Activated T-cell treated with anti-CD3 and anti-CD28 coated beads, Interleukin-2, amount 50 U/mL, for 24 hours (primary cell): ENCODE measurements around the gene SPAG16.
"Not testable (repeated sequence)": the region's sequence is repeated elsewhere in the genome, so short reads cannot be mapped to it uniquely, and the experiment has no call there.

Experiments
- DNase-seq: peaks from one replicate; pipeline ENCODE4 v3.0.0-alpha.2; 2020
- H3K27ac Mint-ChIP-seq: 2 replicates; pipeline ENCODE4 v1.8.0; 2020; ENCODE audit warnings: mild to moderate bottlenecking, mixed read lengths
- H3K27me3 Mint-ChIP-seq: 2 replicates; pipeline ENCODE4 v1.8.0; 2020; ENCODE audit warnings: mixed read lengths
- H3K36me3 Mint-ChIP-seq: 2 replicates; pipeline ENCODE4 v1.8.0; 2020; ENCODE audit warnings: low read depth, mixed read lengths
- H3K4me1 Mint-ChIP-seq: 2 replicates; pipeline ENCODE4 v1.8.0; 2020; ENCODE audit warnings: low read depth, mixed read lengths
- H3K4me3 Mint-ChIP-seq: 2 replicates; pipeline ENCODE4 v1.8.0; 2020; ENCODE audit warnings: mild to moderate bottlenecking, moderate library complexity, mixed read lengths
- H3K9me3 Mint-ChIP-seq: 2 replicates; pipeline ENCODE4 v1.8.0; 2020; ENCODE audit warnings: mixed read lengths

The SPAG16 gene

GRCh38 chr2:213410687-213411086 is 126.4 kb downstream of the SPAG16 start:
- not testable (repeated sequence) for H3K27ac Mint-ChIP-seq, H3K36me3 Mint-ChIP-seq, H3K4me1 Mint-ChIP-seq, DNase-seq, H3K9me3 Mint-ChIP-seq, H3K4me3 Mint-ChIP-seq, H3K27me3 Mint-ChIP-seq

GRCh38 chr2:213411582-213412289 is 127.5 kb downstream of the SPAG16 start:
- no peak overlapping the region for H3K4me3 Mint-ChIP-seq
- H3K27ac Mint-ChIP-seq, result no peak overlapping the region
- H3K27me3 Mint-ChIP-seq, result no peaks in the 10 kb centered on the region
- DNase-seq, result no peak
- peaks cover 2% of the 10 kb centered on the region for H3K9me3 Mint-ChIP-seq
- H3K4me1 Mint-ChIP-seq, result no peaks in the 10 kb centered on the region
- no peaks in the 10 kb centered on the region for H3K36me3 Mint-ChIP-seq

GRCh38 chr2:213415093-213415492 is 130.8 kb downstream of the SPAG16 start:
- H3K4me3 Mint-ChIP-seq, result no peak overlapping the region
- H3K27me3 Mint-ChIP-seq, result no peaks in the 10 kb centered on the region
- no peaks in the 10 kb centered on the region for H3K9me3 Mint-ChIP-seq
- no peak for DNase-seq
- H3K36me3 Mint-ChIP-seq, result no peaks in the 10 kb centered on the region
- no peak overlapping the region for H3K27ac Mint-ChIP-seq
- H3K4me1 Mint-ChIP-seq, result no peaks in the 10 kb centered on the region

GRCh38 chr2:213416832-213417231 is 132.6 kb downstream of the SPAG16 start:
- H3K36me3 Mint-ChIP-seq, result no peaks in the 10 kb centered on the region
- DNase-seq, result no peak
- H3K27me3 Mint-ChIP-seq, result no peaks in the 10 kb centered on the region
- no peaks in the 10 kb centered on the region for H3K4me1 Mint-ChIP-seq
- H3K4me3 Mint-ChIP-seq, result no peak overlapping the region
- H3K9me3 Mint-ChIP-seq, result no peaks in the 10 kb centered on the region
- no peak overlapping the region for H3K27ac Mint-ChIP-seq

- Mint-ChIP-seq H3K27me3 (no peaks in the 10 kb centered on the region), H3K4me3 (no peak overlapping the region), H3K4me1 (no peaks in the 10 kb centered on the region), H3K36me3 (no peaks in the 10 kb centered on the region), H3K9me3 (no peaks in the 10 kb centered on the region), H3K27ac (no peak overlapping the region)
- no peak for DNase-seq
Observed at GRCh38 chr2:213419980-213420379, 135.7 kb downstream of the SPAG16 start.

GRCh38 chr2:213420828-213421385 is 136.6 kb downstream of the SPAG16 start:
- H3K27me3 Mint-ChIP-seq, result no peaks in the 10 kb centered on the region
- DNase-seq, result no peak
- H3K4me1 Mint-ChIP-seq, result no peaks in the 10 kb centered on the region
- H3K36me3 Mint-ChIP-seq, result no peaks in the 10 kb centered on the region
- no peaks in the 10 kb centered on the region for H3K9me3 Mint-ChIP-seq
- H3K4me3 Mint-ChIP-seq, result no peak overlapping the region
- H3K27ac Mint-ChIP-seq, result no peak overlapping the region

- H3K36me3 Mint-ChIP-seq, result no peaks in the 10 kb centered on the region
- no peak overlapping the region for H3K4me3 Mint-ChIP-seq
- no peak overlapping the region for H3K27ac Mint-ChIP-seq
- no peaks in the 10 kb centered on the region for H3K4me1 Mint-ChIP-seq
- H3K9me3 Mint-ChIP-seq, result no peaks in the 10 kb centered on the region
- H3K27me3 Mint-ChIP-seq, result no peaks in the 10 kb centered on the region
- no peak for DNase-seq
Observed at GRCh38 chr2:213422211-213422610, 137.9 kb downstream of the SPAG16 start.

GRCh38 chr2:213425618-213426017 is 141.4 kb downstream of the SPAG16 start:
- no peak for DNase-seq
- no peaks in the 10 kb centered on the region for H3K36me3 Mint-ChIP-seq
- no peak overlapping the region for H3K4me3 Mint-ChIP-seq
- H3K9me3 Mint-ChIP-seq, result peaks cover 16% of the 10 kb centered on the region
- H3K4me1 Mint-ChIP-seq, result no peaks in the 10 kb centered on the region
- H3K27ac Mint-ChIP-seq, result no peak overlapping the region
- H3K27me3 Mint-ChIP-seq, result no peaks in the 10 kb centered on the region

GRCh38 chr2:213429516-213429915 is 145.3 kb downstream of the SPAG16 start:
- Mint-ChIP-seq H3K36me3 (no peaks in the 10 kb centered on the region), H3K4me3 (no peak overlapping the region), H3K9me3 (peaks cover 25% of the 10 kb centered on the region), H3K4me1 (no peaks in the 10 kb centered on the region), H3K27ac (no peak overlapping the region), H3K27me3 (no peaks in the 10 kb centered on the region)
- DNase-seq, result no peak

- Mint-ChIP-seq H3K4me3 (no peak overlapping the region), H3K9me3 (peaks cover 11% of the 10 kb centered on the region), H3K27ac (no peak overlapping the region), H3K27me3 (no peaks in the 10 kb centered on the region), H3K4me1 (no peaks in the 10 kb centered on the region), H3K36me3 (no peaks in the 10 kb centered on the region)
- DNase-seq, result no peak
Observed at GRCh38 chr2:213443921-213444320, 159.7 kb downstream of the SPAG16 start.

GRCh38 chr2:213451542-213452239 is 167.4 kb downstream of the SPAG16 start:
- Mint-ChIP-seq H3K9me3 (peaks cover 14% of the 10 kb centered on the region), H3K4me1 (no peaks in the 10 kb centered on the region), H3K36me3 (no peaks in the 10 kb centered on the region), H3K27me3 (no peaks in the 10 kb centered on the region), H3K4me3 (no peak overlapping the region), H3K27ac (no peak overlapping the region)
- no peak for DNase-seq

GRCh38 chr2:213455316-213456008 is 171.2 kb downstream of the SPAG16 start:
- Mint-ChIP-seq H3K27me3 (no peaks in the 10 kb centered on the region), H3K27ac (no peak overlapping the region), H3K9me3 (no peaks in the 10 kb centered on the region), H3K4me3 (no peak overlapping the region), H3K36me3 (no peaks in the 10 kb centered on the region), H3K4me1 (no peaks in the 10 kb centered on the region)
- no peak for DNase-seq

GRCh38 chr2:213475433-213475832 is 191.2 kb downstream of the SPAG16 start:
- no peaks in the 10 kb centered on the region for H3K36me3 Mint-ChIP-seq
- DNase-seq, result no peak
- no peak overlapping the region for H3K4me3 Mint-ChIP-seq
- no peak overlapping the region for H3K27ac Mint-ChIP-seq
- peaks cover 39% of the 10 kb centered on the region for H3K9me3 Mint-ChIP-seq
- H3K27me3 Mint-ChIP-seq, result no peaks in the 10 kb centered on the region
- no peaks in the 10 kb centered on the region for H3K4me1 Mint-ChIP-seq

GRCh38 chr2:213476641-213477040 is 192.4 kb downstream of the SPAG16 start:
- Mint-ChIP-seq H3K4me3 (no peak overlapping the region), H3K36me3 (no peaks in the 10 kb centered on the region), H3K27me3 (no peaks in the 10 kb centered on the region), H3K9me3 (peaks cover 39% of the 10 kb centered on the region), H3K4me1 (no peaks in the 10 kb centered on the region), H3K27ac (no peak overlapping the region)
- no peak for DNase-seq

- H3K27ac Mint-ChIP-seq, result no peak overlapping the region
- H3K36me3 Mint-ChIP-seq, result no peaks in the 10 kb centered on the region
- no peak overlapping the region for H3K4me3 Mint-ChIP-seq
- DNase-seq, result no peak
- H3K4me1 Mint-ChIP-seq, result no peaks in the 10 kb centered on the region
- H3K9me3 Mint-ChIP-seq, result no peaks in the 10 kb centered on the region
- H3K27me3 Mint-ChIP-seq, result no peaks in the 10 kb centered on the region
Observed at GRCh38 chr2:213490087-213490486, 205.8 kb downstream of the SPAG16 start.
